Measurements from ENCODE around the gene PRM2. TPM values are rescaled to one million over a fixed set of nuclear protein-coding genes. Genes with fewer than 3 reads are reported as not detected.

PRM2 gene
- total RNA-seq, 1 donor from 2014 or later, result not detected

DNA sequence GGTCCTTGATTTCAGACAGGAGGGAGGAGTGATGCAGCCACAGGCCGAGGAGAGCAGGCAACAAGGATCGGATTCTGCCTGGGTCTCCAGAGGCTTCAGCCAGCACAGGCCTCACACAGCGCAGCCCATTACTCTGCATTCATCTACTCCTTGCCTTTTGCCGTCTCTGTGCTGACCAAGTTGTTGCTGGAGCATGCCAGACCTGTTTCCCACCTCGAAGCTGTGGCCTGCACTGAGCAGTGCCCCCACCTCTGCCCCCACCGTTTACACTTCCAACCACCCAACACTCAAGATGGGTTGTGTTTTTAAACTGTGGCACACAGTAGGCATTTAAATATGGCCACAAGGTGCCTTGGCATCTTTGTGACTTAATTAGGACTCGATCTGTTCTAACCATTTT lies 1.3 kb downstream of the PRM2 start:
- no peaks in the 10 kb centered on the region for H3K36me3 Mint-ChIP-seq (ENCODE audit: unreplicated experiment)
- TF ChIP-seq, protein P1, sequence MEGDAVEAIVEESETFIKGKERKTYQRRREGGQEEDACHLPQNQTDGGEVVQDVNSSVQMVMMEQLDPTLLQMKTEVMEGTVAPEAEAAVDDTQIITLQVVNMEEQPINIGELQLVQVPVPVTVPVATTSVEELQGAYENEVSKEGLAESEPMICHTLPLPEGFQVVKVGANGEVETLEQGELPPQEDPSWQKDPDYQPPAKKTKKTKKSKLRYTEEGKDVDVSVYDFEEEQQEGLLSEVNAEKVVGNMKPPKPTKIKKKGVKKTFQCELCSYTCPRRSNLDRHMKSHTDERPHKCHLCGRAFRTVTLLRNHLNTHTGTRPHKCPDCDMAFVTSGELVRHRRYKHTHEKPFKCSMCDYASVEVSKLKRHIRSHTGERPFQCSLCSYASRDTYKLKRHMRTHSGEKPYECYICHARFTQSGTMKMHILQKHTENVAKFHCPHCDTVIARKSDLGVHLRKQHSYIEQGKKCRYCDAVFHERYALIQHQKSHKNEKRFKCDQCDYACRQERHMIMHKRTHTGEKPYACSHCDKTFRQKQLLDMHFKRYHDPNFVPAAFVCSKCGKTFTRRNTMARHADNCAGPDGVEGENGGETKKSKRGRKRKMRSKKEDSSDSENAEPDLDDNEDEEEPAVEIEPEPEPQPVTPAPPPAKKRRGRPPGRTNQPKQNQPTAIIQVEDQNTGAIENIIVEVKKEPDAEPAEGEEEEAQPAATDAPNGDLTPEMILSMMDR (IDR thresholded peaks at IDR 0.05), result no peak
- no peak overlapping the region for H3K27ac Mint-ChIP-seq (ENCODE audit: unreplicated experiment)
- DNase-seq (ENCODE audit: extremely low spot score, unreplicated experiment), result no peak
- H3K4me1 Mint-ChIP-seq (ENCODE audit: unreplicated experiment), result peaks cover 9% of the 10 kb centered on the region
- peaks cover 8% of the 10 kb centered on the region for H3K27me3 Mint-ChIP-seq (ENCODE audit: unreplicated experiment)
- H3K9me3 Mint-ChIP-seq (ENCODE audit: unreplicated experiment), result no peaks in the 10 kb centered on the region
- H3K4me3 Mint-ChIP-seq (ENCODE audit: unreplicated experiment), result no peak overlapping the region

DNA sequence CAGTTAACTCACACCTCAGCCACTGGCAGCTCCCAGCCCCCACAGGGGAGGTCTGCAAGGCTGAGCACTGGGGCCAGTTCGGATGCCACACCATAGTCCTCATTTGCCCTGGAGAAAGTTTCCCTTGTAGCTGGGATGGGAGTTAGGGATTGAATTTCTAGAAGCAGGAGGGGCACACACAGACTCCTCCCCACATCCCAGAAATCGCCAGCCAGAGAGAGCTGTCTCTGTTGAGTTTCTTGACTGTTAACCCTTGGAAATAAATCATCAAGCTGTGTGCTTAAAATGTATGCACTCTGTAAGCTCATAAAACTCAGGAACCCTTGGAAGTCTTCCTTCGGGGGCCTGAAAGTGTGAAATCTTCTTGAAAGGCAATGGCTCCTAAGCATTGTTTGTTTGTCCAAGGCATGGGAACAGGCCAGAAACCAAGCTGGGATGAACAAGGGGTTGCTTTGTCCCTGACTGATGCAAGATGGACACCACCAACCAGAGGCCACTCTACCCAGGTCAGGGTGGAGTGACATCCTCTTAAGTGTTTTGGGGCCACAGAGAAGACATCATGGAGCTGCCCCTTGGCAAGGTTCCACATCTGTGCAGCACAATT lies 2.5 kb downstream of the PRM2 start:
- Mint-ChIP-seq H3K36me3 (ENCODE audit: unreplicated experiment) (no peaks in the 10 kb centered on the region), H3K9me3 (ENCODE audit: unreplicated experiment) (no peaks in the 10 kb centered on the region), H3K4me3 (ENCODE audit: unreplicated experiment) (no peak overlapping the region), H3K4me1 (ENCODE audit: unreplicated experiment) (peaks cover 9% of the 10 kb centered on the region), H3K27ac (ENCODE audit: unreplicated experiment) (no peak overlapping the region), H3K27me3 (ENCODE audit: unreplicated experiment) (peaks cover 3% of the 10 kb centered on the region)
- no peak for DNase-seq (ENCODE audit: extremely low spot score, unreplicated experiment)
- TF ChIP-seq, protein P1 (IDR thresholded peaks at IDR 0.05), result no peak

DNA sequence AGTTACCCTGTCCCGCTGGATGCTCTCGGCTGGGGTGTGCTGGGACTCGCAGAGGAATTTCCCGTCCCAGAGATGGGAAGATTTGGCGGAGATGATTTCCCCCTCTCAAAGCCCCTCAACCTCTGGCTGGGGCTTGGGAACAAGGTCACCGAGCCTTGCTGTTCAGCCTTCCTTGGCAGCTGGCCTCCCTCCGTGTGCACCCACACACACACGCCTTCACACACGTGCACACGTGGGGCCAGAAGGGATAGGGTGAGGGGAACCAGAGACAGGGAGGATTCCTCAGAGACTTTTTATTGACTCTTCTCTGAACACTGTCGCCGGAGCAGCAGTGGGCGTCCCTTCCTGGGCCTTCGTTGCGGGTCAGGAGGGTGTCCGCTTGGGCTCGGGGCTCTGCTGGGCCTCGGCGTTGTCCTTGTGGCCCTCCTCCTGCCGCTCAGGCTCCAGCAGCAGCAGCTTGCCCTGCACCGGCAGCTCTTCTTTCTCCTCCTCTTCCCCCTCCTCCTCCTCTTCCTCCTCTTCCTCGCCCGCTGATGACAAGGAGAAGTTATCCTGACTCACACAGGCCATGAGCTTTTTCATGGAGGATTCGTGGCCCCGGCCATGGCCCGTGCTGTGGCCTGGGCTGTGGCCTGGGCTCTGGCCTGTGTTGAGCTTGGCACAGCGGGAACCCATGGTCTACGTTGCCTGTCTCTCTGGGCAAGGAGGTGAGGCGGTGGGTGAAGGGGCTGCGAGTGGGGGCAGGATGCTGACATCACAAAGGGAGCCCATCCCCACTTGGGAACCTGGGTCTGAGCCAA lies 3.2 kb downstream of the PRM2 start, which contains the start of gene PRM3:
PRM3 (minus strand) TSS at position 709 of the 800 bp plus-strand sequence; CDS start at position 675, 34 bp downstream.
- H3K27ac Mint-ChIP-seq (ENCODE audit: unreplicated experiment), result no peak within 1 kb of the TSS
- peaks cover 9% of the 10 kb centered on the region for H3K4me1 Mint-ChIP-seq (ENCODE audit: unreplicated experiment)
- TF ChIP-seq, protein P1 (IDR thresholded peaks at IDR 0.05), result no peak
- H3K27me3 Mint-ChIP-seq (ENCODE audit: unreplicated experiment), result peaks cover 8% of the 10 kb centered on the region
- H3K9me3 Mint-ChIP-seq (ENCODE audit: unreplicated experiment), result no peaks in the 10 kb centered on the region
- no peak for DNase-seq (ENCODE audit: extremely low spot score, unreplicated experiment)
- H3K36me3 Mint-ChIP-seq (ENCODE audit: unreplicated experiment), result no peaks in the 10 kb centered on the region
- no peak within 1 kb of the TSS for H3K4me3 Mint-ChIP-seq (ENCODE audit: unreplicated experiment)

DNA sequence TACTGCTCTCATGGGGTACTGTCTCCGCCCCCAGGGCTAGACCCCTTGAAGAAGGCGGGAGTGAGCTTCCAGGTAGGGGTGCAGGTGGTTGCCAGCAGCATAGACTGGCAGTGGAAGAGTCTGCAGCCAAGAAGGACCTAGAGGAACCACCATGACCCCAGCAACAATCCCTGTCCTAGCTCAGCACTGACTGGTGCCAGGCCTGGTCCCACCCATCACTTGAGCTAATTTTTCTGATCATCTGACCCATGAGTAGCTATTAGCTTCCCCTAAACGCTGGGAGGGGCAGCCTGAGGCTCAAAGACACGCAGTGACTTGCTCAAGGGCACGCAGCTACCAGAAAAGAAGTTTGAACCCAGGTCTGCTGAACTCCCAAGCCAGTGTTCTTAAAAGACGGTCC lies 3.8 kb downstream of the PRM2 start:
- no peak overlapping the region for H3K27ac Mint-ChIP-seq (ENCODE audit: unreplicated experiment)
- H3K4me1 Mint-ChIP-seq (ENCODE audit: unreplicated experiment), result peaks cover 9% of the 10 kb centered on the region
- TF ChIP-seq, protein P1 (IDR thresholded peaks at IDR 0.05), result no peak
- no peak overlapping the region for H3K4me3 Mint-ChIP-seq (ENCODE audit: unreplicated experiment)
- H3K9me3 Mint-ChIP-seq (ENCODE audit: unreplicated experiment), result no peaks in the 10 kb centered on the region
- DNase-seq (ENCODE audit: extremely low spot score, unreplicated experiment), result no peak
- peaks cover 8% of the 10 kb centered on the region for H3K27me3 Mint-ChIP-seq (ENCODE audit: unreplicated experiment)
- no peaks in the 10 kb centered on the region for H3K36me3 Mint-ChIP-seq (ENCODE audit: unreplicated experiment)

DNA sequence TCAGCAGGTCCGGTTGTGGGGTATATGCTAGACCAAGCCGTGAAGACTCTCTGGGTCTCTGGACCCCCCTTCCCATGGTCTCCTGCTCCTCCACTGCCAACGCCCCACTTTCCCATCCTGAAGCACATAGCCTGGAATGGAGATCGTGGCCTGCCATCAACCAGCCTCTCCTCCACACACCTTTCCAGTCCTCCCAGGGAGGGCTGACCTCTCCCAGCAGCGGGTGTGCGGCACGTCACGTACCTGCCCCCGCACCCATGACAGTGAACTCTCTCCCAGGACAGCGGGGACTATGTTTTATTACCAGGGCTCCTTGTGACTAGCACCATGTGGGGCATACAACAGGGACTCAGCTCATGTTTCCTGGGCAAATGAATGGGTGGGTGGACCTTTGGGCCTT lies 4.7 kb downstream of the PRM2 start:
- TF ChIP-seq, protein P1 (IDR thresholded peaks at IDR 0.05), result no peak
- H3K27ac Mint-ChIP-seq (ENCODE audit: unreplicated experiment), result no peak overlapping the region
- no peak for DNase-seq (ENCODE audit: extremely low spot score, unreplicated experiment)
- H3K9me3 Mint-ChIP-seq (ENCODE audit: unreplicated experiment), result no peaks in the 10 kb centered on the region
- peaks cover 9% of the 10 kb centered on the region for H3K4me1 Mint-ChIP-seq (ENCODE audit: unreplicated experiment)
- H3K27me3 Mint-ChIP-seq (ENCODE audit: unreplicated experiment), result peaks cover 5% of the 10 kb centered on the region
- H3K36me3 Mint-ChIP-seq (ENCODE audit: unreplicated experiment), result no peaks in the 10 kb centered on the region
- H3K4me3 Mint-ChIP-seq (ENCODE audit: unreplicated experiment), result no peak overlapping the region

Data from osteocyte (in vitro differentiated cells).